HEK293 (cell line): Measurements from ENCODE around the gene SLC6A1.

Experiments
- CTCF ChIA-PET: fragments of 350-600 bp; formaldehyde crosslinking; extraction: SDS; loops from one replicate; lab custom pipeline; 2021; ENCODE audit warnings: antibody characterized with exemption; lab: Yijun Ruan, JAX
- POLR2A ChIA-PET: fragments of 300-600 bp; formaldehyde crosslinking; extraction: SDS; loops from one replicate; lab custom pipeline; 2020; ENCODE audit warnings: antibody characterized with exemption, inconsistent platforms; lab: Yijun Ruan, JAX
- H3K27ac ChIP-seq: fragments of 200-500 bp; sonication (Bioruptor generic); 2 replicates; pipeline ENCODE4 v1.5.1; 2014; ENCODE audit warnings: low read depth, low read length, control low read depth, inconsistent platforms; ENCODE audit errors: extremely low read depth
- H3K36me3 ChIP-seq, 2 experiments: fragments of 200-500 bp in 1 of 2; sonication (Bioruptor generic) in 1 of 2; 1 replicate in 1 of 2; 2 replicates in 1 of 2; pipeline ENCODE4 v1.5.1; 2014 to 2017; ENCODE audit warnings: inconsistent platforms in 2 of 2, low read length in 2 of 2; ENCODE audit not compliant: control insufficient read depth in 2 of 2, insufficient read depth in 1 of 2
- H3K4me1 ChIP-seq: fragments of 200-500 bp; sonication (Bioruptor generic); 2 replicates; pipeline ENCODE4 v1.5.1; 2014; ENCODE audit warnings: mild to moderate bottlenecking, low read length, inconsistent platforms; ENCODE audit not compliant: control insufficient read depth, insufficient read depth
- H3K4me3 ChIP-seq: 2 replicates; pipeline ENCODE4 v1.5.1; 2011; ENCODE audit warnings: low read depth, mild to moderate bottlenecking, control low read depth, low read length, moderate library complexity
- H3K9me3 ChIP-seq: fragments of 200-500 bp; sonication (Bioruptor generic); 2 replicates; pipeline ENCODE4 v1.5.1; 2014; ENCODE audit warnings: low read depth, low read length, inconsistent platforms; ENCODE audit not compliant: control insufficient read depth, insufficient read depth
- GLIS2 ChIP-seq: fragments of 450-650 bp; formaldehyde crosslinking; IDR thresholded peaks from 2 replicates; pipeline ENCODE4 v1.5.1; 2016; ENCODE audit warnings: missing biosample characterization, missing genetic modification characterization
- MEIS1 ChIP-seq: sonication (generic); formaldehyde crosslinking; IDR thresholded peaks from 2 replicates; pipeline ENCODE4 v1.8.1; 2022; ENCODE audit warnings: missing genetic modification reagents, mild to moderate bottlenecking, borderline replicate concordance
- MZF1 ChIP-seq: fragments of 450-650 bp; formaldehyde crosslinking; IDR thresholded peaks from 2 replicates; pipeline ENCODE4 v1.5.1; 2017; ENCODE audit warnings: missing biosample characterization, missing genetic modification characterization, borderline replicate concordance
- PBX3 ChIP-seq: sonication (generic); formaldehyde crosslinking; IDR thresholded peaks from 2 replicates; pipeline ENCODE4 v1.8.1; 2022; ENCODE audit warnings: mild to moderate bottlenecking, moderate library complexity, missing genetic modification reagents
- PRDM6 ChIP-seq: fragments of 450-650 bp; formaldehyde crosslinking; IDR thresholded peaks from 2 replicates; pipeline ENCODE4 v1.5.1; 2017; ENCODE audit warnings: missing biosample characterization, missing genetic modification characterization
- SALL2 ChIP-seq: fragments of 450-650 bp; formaldehyde crosslinking; IDR thresholded peaks from 2 replicates; pipeline ENCODE4 v1.5.0; 2017; ENCODE audit warnings: missing biosample characterization, mild to moderate bottlenecking, missing genetic modification characterization, borderline replicate concordance
- SCRT2 ChIP-seq: fragments of 450-650 bp; formaldehyde crosslinking; IDR thresholded peaks from 2 replicates; pipeline ENCODE4 v1.5.1; 2016; ENCODE audit warnings: missing biosample characterization, missing genetic modification characterization
- YY1 ChIP-seq: fragments of 450-650 bp; formaldehyde crosslinking; IDR thresholded peaks from 2 replicates; pipeline ENCODE4 v1.5.1; 2018; ENCODE audit warnings: missing biosample characterization, missing genetic modification characterization
- ZEB2 ChIP-seq: fragments of 450-650 bp; formaldehyde crosslinking; IDR thresholded peaks from 2 replicates; pipeline ENCODE4 v1.5.1; 2016; ENCODE audit warnings: missing biosample characterization, missing genetic modification characterization
- ZFP69B ChIP-seq: fragments of 450-650 bp; formaldehyde crosslinking; IDR thresholded peaks from 2 replicates; pipeline ENCODE4 v1.5.1; 2016; ENCODE audit warnings: missing biosample characterization, missing genetic modification characterization
- ZNF10 ChIP-seq: fragments of 450-650 bp; formaldehyde crosslinking; IDR thresholded peaks from 2 replicates; pipeline ENCODE4 v1.5.1; 2017; ENCODE audit warnings: missing biosample characterization, missing genetic modification characterization
- ZNF132 ChIP-seq: fragments of 450-650 bp; formaldehyde crosslinking; IDR thresholded peaks from 2 replicates; pipeline ENCODE4 v1.5.1; 2017; ENCODE audit warnings: missing biosample characterization, missing genetic modification characterization, borderline replicate concordance
- ZNF221 ChIP-seq: fragments of 450-650 bp; formaldehyde crosslinking; IDR thresholded peaks from 2 replicates; pipeline ENCODE4 v1.5.1; 2017; ENCODE audit warnings: missing biosample characterization, missing genetic modification characterization, borderline replicate concordance
- ZNF248 ChIP-seq: fragments of 450-650 bp; formaldehyde crosslinking; IDR thresholded peaks from 2 replicates; pipeline ENCODE4 v1.5.1; 2017; ENCODE audit warnings: missing biosample characterization, missing genetic modification characterization
- ZNF394 ChIP-seq: fragments of 450-650 bp; formaldehyde crosslinking; IDR thresholded peaks from 2 replicates; pipeline ENCODE4 v1.5.1; 2016; ENCODE audit warnings: missing biosample characterization, missing genetic modification characterization, mild to moderate bottlenecking, moderate library complexity, borderline replicate concordance
- ZNF404 ChIP-seq: fragments of 450-650 bp; formaldehyde crosslinking; IDR thresholded peaks from 2 replicates; pipeline ENCODE4 v1.5.1; 2017; ENCODE audit warnings: missing biosample characterization, missing genetic modification characterization
- ZNF473 ChIP-seq: fragments of 450-650 bp; formaldehyde crosslinking; IDR thresholded peaks from 2 replicates; pipeline ENCODE4 v1.5.1; 2017; ENCODE audit warnings: missing biosample characterization, missing genetic modification characterization
- ZNF660 ChIP-seq: fragments of 450-650 bp; IDR thresholded peaks from 2 replicates; pipeline ENCODE4 v1.5.1; 2018; ENCODE audit warnings: missing biosample characterization, mild to moderate bottlenecking, missing genetic modification characterization
- ZNF707 ChIP-seq: fragments of 450-650 bp; formaldehyde crosslinking; IDR thresholded peaks from 2 replicates; pipeline ENCODE4 v1.5.1; 2016; ENCODE audit warnings: missing biosample characterization, missing genetic modification characterization
- TF ChIP-seq, protein P1 (sequence below): fragments of 450-650 bp; formaldehyde crosslinking; IDR thresholded peaks from 2 replicates; pipeline ENCODE4 v1.5.1; 2016; ENCODE audit warnings: missing biosample characterization, missing genetic modification characterization
- TF ChIP-seq, protein P2 (sequence below): fragments of 450-650 bp; formaldehyde crosslinking; IDR thresholded peaks from 2 replicates; pipeline ENCODE4 v1.5.1; 2016; ENCODE audit warnings: missing biosample characterization, missing genetic modification characterization
- TF ChIP-seq, protein P3 (sequence below): fragments of 450-650 bp; formaldehyde crosslinking; IDR thresholded peaks from 2 replicates; pipeline ENCODE4 v1.5.0; 2017; ENCODE audit warnings: missing biosample characterization, missing genetic modification characterization, borderline replicate concordance

The SLC6A1 gene

DNA sequence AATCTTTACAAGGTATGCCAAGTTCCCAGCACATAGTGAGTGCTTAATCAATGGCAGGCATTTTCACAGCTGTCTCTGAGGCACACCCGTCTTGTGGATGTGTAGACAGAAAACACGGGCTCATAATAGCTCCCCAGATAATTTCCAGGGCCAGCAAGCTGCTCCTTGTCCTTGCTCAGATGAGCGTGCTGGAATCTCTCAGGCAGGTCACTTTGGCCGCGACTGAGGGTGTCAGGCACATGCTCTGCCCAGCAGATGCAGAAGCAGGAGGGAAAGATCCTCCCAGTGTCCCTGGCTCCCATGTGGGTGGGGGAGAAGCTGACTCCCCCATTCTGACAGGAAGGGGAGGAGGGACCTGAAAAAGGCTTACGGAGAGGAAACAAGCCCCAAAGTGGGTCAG, 35.6 kb upstream of the SLC6A1 start:
- POLR2A ChIA-PET, result no interaction called here
- Histone ChIP-seq H3K9me3 (no peaks in the 10 kb centered on the region), H3K4me3 (no peak overlapping the region), H3K4me1 (peaks cover 2% of the 10 kb centered on the region; the same call in 1 of the 2 replicates), H3K36me3 (no peaks in the 10 kb centered on the region), H3K27ac (no peak overlapping the region)
- CTCF ChIA-PET, result interaction anchor here (0.6 to 1.6 kb wide), 3 partner anchors 11 to 25 kb away, joined by 5 to 9 read pairs (median 5); no protein-coding TSS in a partner anchor
- TF ChIP-seq ZNF221 (tag by site-specific recombination) (no peak), ZNF707 (tag by site-specific recombination) (no peak), ZEB2 (tag by site-specific recombination) (no peak), PRDM6 (tag by site-specific recombination) (no peak), MZF1 (tag by site-specific recombination) (no peak), GLIS2 (tag by site-specific recombination) (no peak), ZNF248 (no peak), ZNF473 (tag by site-specific recombination) (no peak), ZNF394 (tag by site-specific recombination) (no peak), ZNF660 (tag by site-specific recombination) (no peak), ZFP69B (tag by site-specific recombination) (no peak), ZNF10 (tag by site-specific recombination) (no peak), SCRT2 (tag by site-specific recombination) (no peak), ZNF132 (tag by site-specific recombination) (no peak)
- TF ChIP-seq, protein P1, sequence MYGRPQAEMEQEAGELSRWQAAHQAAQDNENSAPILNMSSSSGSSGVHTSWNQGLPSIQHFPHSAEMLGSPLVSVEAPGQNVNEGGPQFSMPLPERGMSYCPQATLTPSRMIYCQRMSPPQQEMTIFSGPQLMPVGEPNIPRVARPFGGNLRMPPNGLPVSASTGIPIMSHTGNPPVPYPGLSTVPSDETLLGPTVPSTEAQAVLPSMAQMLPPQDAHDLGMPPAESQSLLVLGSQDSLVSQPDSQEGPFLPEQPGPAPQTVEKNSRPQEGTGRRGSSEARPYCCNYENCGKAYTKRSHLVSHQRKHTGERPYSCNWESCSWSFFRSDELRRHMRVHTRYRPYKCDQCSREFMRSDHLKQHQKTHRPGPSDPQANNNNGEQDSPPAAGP, result no peak
- TF ChIP-seq, protein P2, sequence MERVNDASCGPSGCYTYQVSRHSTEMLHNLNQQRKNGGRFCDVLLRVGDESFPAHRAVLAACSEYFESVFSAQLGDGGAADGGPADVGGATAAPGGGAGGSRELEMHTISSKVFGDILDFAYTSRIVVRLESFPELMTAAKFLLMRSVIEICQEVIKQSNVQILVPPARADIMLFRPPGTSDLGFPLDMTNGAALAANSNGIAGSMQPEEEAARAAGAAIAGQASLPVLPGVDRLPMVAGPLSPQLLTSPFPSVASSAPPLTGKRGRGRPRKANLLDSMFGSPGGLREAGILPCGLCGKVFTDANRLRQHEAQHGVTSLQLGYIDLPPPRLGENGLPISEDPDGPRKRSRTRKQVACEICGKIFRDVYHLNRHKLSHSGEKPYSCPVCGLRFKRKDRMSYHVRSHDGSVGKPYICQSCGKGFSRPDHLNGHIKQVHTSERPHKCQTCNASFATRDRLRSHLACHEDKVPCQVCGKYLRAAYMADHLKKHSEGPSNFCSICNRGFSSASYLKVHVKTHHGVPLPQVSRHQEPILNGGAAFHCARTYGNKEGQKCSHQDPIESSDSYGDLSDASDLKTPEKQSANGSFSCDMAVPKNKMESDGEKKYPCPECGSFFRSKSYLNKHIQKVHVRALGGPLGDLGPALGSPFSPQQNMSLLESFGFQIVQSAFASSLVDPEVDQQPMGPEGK (tag by site-specific recombination), result no peak
- TF ChIP-seq, protein P3, sequence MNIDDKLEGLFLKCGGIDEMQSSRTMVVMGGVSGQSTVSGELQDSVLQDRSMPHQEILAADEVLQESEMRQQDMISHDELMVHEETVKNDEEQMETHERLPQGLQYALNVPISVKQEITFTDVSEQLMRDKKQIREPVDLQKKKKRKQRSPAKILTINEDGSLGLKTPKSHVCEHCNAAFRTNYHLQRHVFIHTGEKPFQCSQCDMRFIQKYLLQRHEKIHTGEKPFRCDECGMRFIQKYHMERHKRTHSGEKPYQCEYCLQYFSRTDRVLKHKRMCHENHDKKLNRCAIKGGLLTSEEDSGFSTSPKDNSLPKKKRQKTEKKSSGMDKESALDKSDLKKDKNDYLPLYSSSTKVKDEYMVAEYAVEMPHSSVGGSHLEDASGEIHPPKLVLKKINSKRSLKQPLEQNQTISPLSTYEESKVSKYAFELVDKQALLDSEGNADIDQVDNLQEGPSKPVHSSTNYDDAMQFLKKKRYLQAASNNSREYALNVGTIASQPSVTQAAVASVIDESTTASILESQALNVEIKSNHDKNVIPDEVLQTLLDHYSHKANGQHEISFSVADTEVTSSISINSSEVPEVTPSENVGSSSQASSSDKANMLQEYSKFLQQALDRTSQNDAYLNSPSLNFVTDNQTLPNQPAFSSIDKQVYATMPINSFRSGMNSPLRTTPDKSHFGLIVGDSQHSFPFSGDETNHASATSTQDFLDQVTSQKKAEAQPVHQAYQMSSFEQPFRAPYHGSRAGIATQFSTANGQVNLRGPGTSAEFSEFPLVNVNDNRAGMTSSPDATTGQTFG (tag by site-specific recombination), result no peak

GRCh38 chr3:10957976-10958749, 34.4 kb upstream of the SLC6A1 start:
- H3K36me3 ChIP-seq, result no peaks in the 10 kb centered on the region
- ChIA-PET CTCF (interaction anchor here (0.6 to 2.3 kb wide), 6 partner anchors 9 to 378 kb away, joined by 3 to 12 read pairs (median 4); no protein-coding TSS in a partner anchor), POLR2A (no interaction called here)
- peaks cover 2% of the 10 kb centered on the region; the same call in 1 of the 2 replicates for H3K4me1 ChIP-seq
- no peak overlapping the region for H3K4me3 ChIP-seq
- no peaks in the 10 kb centered on the region for H3K9me3 ChIP-seq
- H3K27ac ChIP-seq, result no peak overlapping the region
- TF ChIP-seq PBX3 (CRISPR knock-in tag) (no peak), SALL2 (tag by site-specific recombination) (no peak), YY1 (tag by site-specific recombination) (no peak), ZNF707 (tag by site-specific recombination) (no peak), MEIS1 (CRISPR knock-in tag) (no peak), ZNF404 (no peak)
